WTC11 (cell line): ENCODE results near the gene GID4.

Experiments used
- CREB1 ChIP-seq: sonication (generic); formaldehyde crosslinking; IDR thresholded peaks from 2 replicates; pipeline ENCODE4 v1.8.0; 2023; ENCODE audit warnings: mild to moderate bottlenecking, missing genetic modification reagents
- FOXJ3 ChIP-seq: sonication (generic); formaldehyde crosslinking; IDR thresholded peaks from 2 replicates; pipeline ENCODE4 v1.9.0; 2021; ENCODE audit warnings: missing genetic modification reagents, mild to moderate bottlenecking, borderline replicate concordance
- NR2C2 ChIP-seq: sonication (generic); formaldehyde crosslinking; IDR thresholded peaks from 2 replicates; pipeline ENCODE4 v1.8.0; 2022; ENCODE audit warnings: mild to moderate bottlenecking, missing genetic modification reagents
- ZNF232 ChIP-seq: sonication (generic); formaldehyde crosslinking; IDR thresholded peaks from 2 replicates; pipeline ENCODE4 v1.8.0; 2022; ENCODE audit warnings: mild to moderate bottlenecking, missing genetic modification reagents
- TF ChIP-seq, protein P1 (sequence below): fragments of 200-600 bp; IDR thresholded peaks from 2 replicates; pipeline ENCODE4 v1.8.0; 2022; ENCODE audit warnings: antibody characterized with exemption

DNA sequence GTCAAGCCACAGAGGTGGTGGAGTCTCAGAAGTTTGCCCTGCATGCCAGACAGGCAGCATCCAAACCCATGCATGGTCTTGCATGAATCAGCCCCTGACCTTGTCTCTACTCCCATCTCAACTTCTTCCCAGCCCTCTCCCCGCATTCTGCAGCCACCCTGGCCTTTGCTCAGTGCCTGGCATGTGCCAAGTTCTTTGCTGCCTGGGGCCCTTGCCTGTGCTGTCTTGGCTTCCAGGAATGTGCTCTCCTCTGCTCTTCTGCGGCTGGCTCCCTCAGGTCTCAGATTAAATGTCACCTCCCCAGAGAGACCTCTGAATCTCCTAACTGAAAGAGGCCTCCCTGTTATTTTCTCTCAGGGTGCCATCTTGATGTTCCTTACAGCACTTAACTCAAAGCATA lies 48.9 kb upstream of the GID4 start:
- TF ChIP-seq, protein P1, sequence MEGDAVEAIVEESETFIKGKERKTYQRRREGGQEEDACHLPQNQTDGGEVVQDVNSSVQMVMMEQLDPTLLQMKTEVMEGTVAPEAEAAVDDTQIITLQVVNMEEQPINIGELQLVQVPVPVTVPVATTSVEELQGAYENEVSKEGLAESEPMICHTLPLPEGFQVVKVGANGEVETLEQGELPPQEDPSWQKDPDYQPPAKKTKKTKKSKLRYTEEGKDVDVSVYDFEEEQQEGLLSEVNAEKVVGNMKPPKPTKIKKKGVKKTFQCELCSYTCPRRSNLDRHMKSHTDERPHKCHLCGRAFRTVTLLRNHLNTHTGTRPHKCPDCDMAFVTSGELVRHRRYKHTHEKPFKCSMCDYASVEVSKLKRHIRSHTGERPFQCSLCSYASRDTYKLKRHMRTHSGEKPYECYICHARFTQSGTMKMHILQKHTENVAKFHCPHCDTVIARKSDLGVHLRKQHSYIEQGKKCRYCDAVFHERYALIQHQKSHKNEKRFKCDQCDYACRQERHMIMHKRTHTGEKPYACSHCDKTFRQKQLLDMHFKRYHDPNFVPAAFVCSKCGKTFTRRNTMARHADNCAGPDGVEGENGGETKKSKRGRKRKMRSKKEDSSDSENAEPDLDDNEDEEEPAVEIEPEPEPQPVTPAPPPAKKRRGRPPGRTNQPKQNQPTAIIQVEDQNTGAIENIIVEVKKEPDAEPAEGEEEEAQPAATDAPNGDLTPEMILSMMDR, result no peak
- TF ChIP-seq ZNF232 (CRISPR knock-in tag) (no peak), CREB1 (CRISPR knock-in tag) (no peak), NR2C2 (CRISPR knock-in tag) (no peak), FOXJ3 (CRISPR knock-in tag) (no peak)
